SK-N-SH (cell line): ENCODE results near the gene CD2. TPM values are rescaled to one million over a fixed set of nuclear protein-coding genes. Genes with fewer than 3 reads are reported as not detected.

Experiments used
- CTCF ChIA-PET: fragments of 300-600, 350-600 bp; formaldehyde crosslinking; extraction: SDS; loops from one replicate; lab custom pipeline; 2021; lab: Yijun Ruan, JAX
- POLR2A ChIA-PET: fragments of 350-600 bp; sonication (Branson Sonifier 250); formaldehyde crosslinking; extraction: SDS; loops from one replicate; lab custom pipeline; 2020; ENCODE audit warnings: antibody characterized with exemption, inconsistent platforms; lab: Yijun Ruan, JAX
- DNase-seq: peaks from one replicate; pipeline ENCODE4 v3.0.0; 2012
- H2AFZ ChIP-seq: fragments of 200-600 bp; sonication (generic); 2 replicates; pipeline ENCODE4 v1.8.1; 2016; ENCODE audit warnings: antibody characterized with exemption, mild to moderate bottlenecking, low read depth
- H3F3A ChIP-seq: fragments of 200-600 bp; sonication (generic); replicated peaks from 2 replicates; pipeline ENCODE3; 2016; ENCODE audit warnings: antibody characterized with exemption, mild to moderate bottlenecking; ENCODE audit not compliant: insufficient read depth
- H3K27ac ChIP-seq, 2 experiments: fragments of 200-500 bp in 1 of 2; fragments of 200-600 bp in 1 of 2; sonication (Bioruptor generic) in 1 of 2; sonication (generic), shearing (Covaris generic) in 1 of 2; 2 replicates each; pipeline versions ENCODE4 v1.5.1 to v1.6.1; 2014 to 2016; ENCODE audit warnings: low read depth in 2 of 2, inconsistent platforms in 1 of 2, low read length in 1 of 2, mild to moderate bottlenecking in 1 of 2, mixed read lengths in 1 of 2
- H3K27me3 ChIP-seq: fragments of 200-600 bp; sonication (generic), shearing (Covaris generic); 2 replicates; pipeline ENCODE4 v1.6.1; 2016; ENCODE audit warnings: mixed run types; ENCODE audit not compliant: insufficient read depth
- H3K36me3 ChIP-seq, 2 experiments: fragments of 200-500 bp in 1 of 2; fragments of 200-600 bp in 1 of 2; sonication (Bioruptor generic) in 1 of 2; sonication (generic) in 1 of 2; replicated peaks in 1 of 2; 2 replicates each; pipeline versions ENCODE3 to v1.5.1; 2014 to 2016; ENCODE audit warnings: low read length in 1 of 2, mild to moderate bottlenecking in 1 of 2; ENCODE audit not compliant: insufficient read depth in 2 of 2, control insufficient read depth in 1 of 2
- H3K4me1 ChIP-seq, 2 experiments: fragments of 200-500 bp in 1 of 2; fragments of 200-600 bp in 1 of 2; sonication (Bioruptor generic) in 1 of 2; sonication (generic), shearing (Covaris generic) in 1 of 2; 2 replicates each; pipeline versions ENCODE4 v1.5.1 to v1.6.1; 2014 to 2016; ENCODE audit warnings: low read depth in 1 of 2, low read length in 1 of 2, mixed run types in 1 of 2; ENCODE audit not compliant: insufficient read depth in 2 of 2, control insufficient read depth in 1 of 2
- H3K4me2 ChIP-seq: fragments of 200-600 bp; sonication (generic), shearing (Covaris generic); 2 replicates; pipeline ENCODE4 v1.6.1; 2017; ENCODE audit warnings: mixed run types
- H3K4me3 ChIP-seq, 2 experiments: fragments of 200-500 bp in 1 of 2; fragments of 200-600 bp in 1 of 2; sonication (Bioruptor generic) in 1 of 2; sonication (generic), shearing (Covaris generic) in 1 of 2; 2 replicates each; pipeline versions ENCODE4 v1.5.1 to v1.8.1; 2014 to 2016; ENCODE audit warnings: low read depth in 2 of 2, inconsistent platforms in 1 of 2, low read length in 1 of 2, mild to moderate bottlenecking in 1 of 2, mixed read lengths in 1 of 2, moderate library complexity in 1 of 2
- H3K79me2 ChIP-seq: fragments of 200-600 bp; sonication (generic); 2 replicates; pipeline ENCODE4 v1.8.1; 2017; ENCODE audit warnings: mild to moderate bottlenecking; ENCODE audit not compliant: insufficient read depth
- H3K9ac ChIP-seq: fragments of 200-600 bp; sonication (generic); 2 replicates; pipeline ENCODE4 v1.6.1; 2017; ENCODE audit warnings: mixed run types
- H3K9me2 ChIP-seq: fragments of 200-600 bp; sonication (generic); 2 replicates; pipeline ENCODE4 v1.6.1; 2017; ENCODE audit warnings: mixed run types
- H3K9me3 ChIP-seq: fragments of 200-600 bp; sonication (generic); 2 replicates; pipeline ENCODE4 v1.6.1; 2017; ENCODE audit warnings: mixed run types, mild to moderate bottlenecking, moderate library complexity
- H4K20me1 ChIP-seq: fragments of 200-600 bp; sonication (generic); 2 replicates; pipeline ENCODE4 v1.6.1; 2017; ENCODE audit warnings: mild to moderate bottlenecking, mixed run types; ENCODE audit not compliant: insufficient read depth
- CHD2 ChIP-seq: fragments of 150-350 bp; IDR thresholded peaks from 2 replicates; pipeline ENCODE4 v1.6.1; 2018; ENCODE audit warnings: low read length; ENCODE audit not compliant: partially characterized antibody
- FOXJ3 ChIP-seq: sonication (generic); formaldehyde crosslinking; IDR thresholded peaks from 2 replicates; pipeline ENCODE4 v1.5.1; 2020; ENCODE audit warnings: mild to moderate bottlenecking, missing genetic modification reagents
- FOXM1 ChIP-seq: IDR thresholded peaks from 2 replicates; pipeline ENCODE4 v1.4.0; 2012; ENCODE audit warnings: low read depth, mild to moderate bottlenecking
- GABPA ChIP-seq: IDR thresholded peaks from 2 replicates; pipeline ENCODE4 v1.4.0; 2012; ENCODE audit warnings: low read depth, mild to moderate bottlenecking
- GATA2 ChIP-seq: sonication (generic); formaldehyde crosslinking; IDR thresholded peaks from 2 replicates; pipeline ENCODE4 v1.5.0; 2020; ENCODE audit warnings: mild to moderate bottlenecking, missing genetic modification reagents
- JUND ChIP-seq: IDR thresholded peaks from 2 replicates; pipeline ENCODE4 v1.4.0; 2012
- NFIC ChIP-seq: IDR thresholded peaks from 2 replicates; pipeline ENCODE4 v1.4.0; 2012; ENCODE audit warnings: borderline replicate concordance
- NRF1 ChIP-seq: IDR thresholded peaks from 2 replicates; pipeline ENCODE4 v1.6.1; 2012; ENCODE audit warnings: low read depth, mild to moderate bottlenecking, low read length
- POLR2AphosphoS5 ChIP-seq: IDR thresholded peaks from 2 replicates; pipeline ENCODE4 v1.6.1; 2012; ENCODE audit warnings: low read depth, low read length
- RAD21 ChIP-seq: IDR thresholded peaks from 2 replicates; pipeline ENCODE4 v1.6.1; 2012; ENCODE audit warnings: mild to moderate bottlenecking, low read length
- RCOR1 ChIP-seq: fragments of 150-350 bp; IDR thresholded peaks from 2 replicates; pipeline ENCODE4 v1.6.1; 2017; ENCODE audit warnings: antibody characterized with exemption, low read length
- RXRA ChIP-seq: IDR thresholded peaks from 2 replicates; pipeline ENCODE4 v1.4.0; 2012; ENCODE audit warnings: low read depth, mild to moderate bottlenecking, borderline replicate concordance
- SIN3A ChIP-seq: IDR thresholded peaks from 2 replicates; pipeline ENCODE4 v1.6.1; 2012; ENCODE audit warnings: low read depth, mild to moderate bottlenecking, low read length, moderate library complexity, borderline replicate concordance
- SMC3 ChIP-seq: IDR thresholded peaks from 2 replicates; pipeline ENCODE4 v1.6.1; 2012; ENCODE audit warnings: low read depth, low read length, improper control_type of control experiment
- YY1 ChIP-seq: IDR thresholded peaks from 2 replicates; pipeline ENCODE4 v1.4.0; 2012; ENCODE audit warnings: low read depth, mild to moderate bottlenecking
- WGBS: methylation state at CpG from one replicate; pipeline ENCODE4 v1.1.6; 2017; ENCODE audit warnings: low lambda C conversion rate; 5-methylcytosine and 5-hydroxymethylcytosine counted together
- polyA plus RNA-seq, 3 experiments: library from polyadenylated mRNA; depleted of rRNA; stranded (reverse); fragments of >200 nt; gene quantifications; 2 replicates each; pipeline ENCODE4 v1.2.3, GENCODE V29; 2012
- TF ChIP-seq, protein P1 (sequence below): IDR thresholded peaks from 2 replicates; pipeline ENCODE4 v1.4.0; 2012; ENCODE audit warnings: low read depth
- TF ChIP-seq, protein P2 (sequence below): IDR thresholded peaks from 2 replicates; pipeline ENCODE4 v1.6.1; 2012; ENCODE audit warnings: mild to moderate bottlenecking, low read depth, low read length, moderate library complexity
- TF ChIP-seq, protein P3 (sequence below): IDR thresholded peaks from 2 replicates; pipeline ENCODE4; 2012
- TF ChIP-seq, protein P4 (sequence below): IDR thresholded peaks from 2 replicates; pipeline ENCODE4 v1.4.0; 2012; ENCODE audit warnings: low read depth, borderline replicate concordance
- TF ChIP-seq, protein P5 (sequence below): fragments of 200-600 bp; sonication (generic); IDR thresholded peaks from 2 replicates; pipeline ENCODE4 v1.6.1; 2017; ENCODE audit warnings: antibody characterized with exemption, mild to moderate bottlenecking, moderate library complexity

CD2 gene
- polyA plus RNA-seq, 1 of the 3 experiments (the other 2 are of a cell fraction) = not detected

DNA sequence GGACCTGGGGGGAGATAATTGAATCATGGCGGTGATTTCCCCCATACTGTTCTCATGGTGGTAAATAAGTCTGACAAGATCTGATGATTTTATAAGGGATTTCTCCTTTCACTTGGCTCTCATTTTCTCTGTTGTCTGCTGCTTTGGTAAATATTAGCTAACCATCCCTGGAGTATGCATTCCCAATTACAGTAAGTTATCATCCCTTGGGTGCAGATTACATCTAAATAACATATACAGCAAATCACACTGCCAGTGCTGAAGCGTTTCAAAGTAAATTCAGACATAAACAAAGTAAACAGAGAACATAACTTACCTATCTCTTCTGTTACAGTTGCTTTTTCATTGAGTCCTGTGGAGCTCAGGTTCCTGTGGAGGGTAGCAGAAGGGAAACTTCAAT lies 48.1 kb upstream of the CD2 start:
- WGBS = 24% methylated on average over 2 of the region's 2 CpGs
- H3K4me2 ChIP-seq = no peak overlapping the region
- CTCF ChIA-PET = interaction anchor here (1.1 to 1.6 kb wide), 3 partner anchors 18 to 31 kb away, joined by 3 to 6 read pairs (median 5); no protein-coding TSS in a partner anchor

DNA sequence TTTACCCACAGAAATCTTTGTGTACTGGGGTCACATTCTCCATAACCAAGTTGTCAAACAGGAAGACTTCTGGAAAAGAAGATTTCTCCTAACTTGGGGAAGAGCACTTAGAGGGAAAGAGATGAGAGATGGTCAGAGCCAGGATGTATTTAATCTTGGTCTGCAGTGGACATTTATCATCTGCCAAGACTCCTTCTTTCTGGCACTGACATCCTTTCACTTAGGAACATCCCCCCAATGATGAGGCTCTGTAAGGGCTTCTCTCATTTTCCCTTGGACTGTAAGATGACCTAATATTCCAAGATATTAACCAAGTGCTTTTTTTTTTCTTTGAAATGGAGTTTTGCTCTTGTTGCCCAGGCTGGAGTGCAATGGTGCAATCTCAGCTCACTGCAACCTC lies 47.4 kb upstream of the CD2 start:
- ChIA-PET POLR2A (no interaction called here), CTCF (interaction anchor here (1.6 to 8.2 kb wide), 2 partner anchors 19 to 31 kb away, joined by 5 to 55 read pairs; no protein-coding TSS in a partner anchor)
- H3K4me2 ChIP-seq = no peak overlapping the region
- H3K27ac ChIP-seq = no peak overlapping the region
- no peaks in the 10 kb centered on the region for H3K36me3 ChIP-seq
- no peaks in the 10 kb centered on the region for H4K20me1 ChIP-seq
- no peak for DNase-seq
- no peak overlapping the region for H2AFZ ChIP-seq
- H3K4me3 ChIP-seq = no peak overlapping the region
- no peaks in the 10 kb centered on the region for H3K79me2 ChIP-seq
- H3K9me2 ChIP-seq = no peaks in the 10 kb centered on the region
- no peak overlapping the region for H3K9ac ChIP-seq
- no peaks in the 10 kb centered on the region for H3K9me3 ChIP-seq
- H3K4me1 ChIP-seq = peaks cover 0 to 42% of the 10 kb centered on the region in 2 experiments; a peak in 2 of 4 replicates
- no peaks in the 10 kb centered on the region; the same call in 1 of the 2 replicates for H3K27me3 ChIP-seq
- no peaks in the 10 kb centered on the region for H3F3A ChIP-seq
- TF ChIP-seq FOXJ3 (CRISPR knock-in tag) (no peak), SMC3 (no peak), POLR2AphosphoS5 (no peak), YY1 (no peak), JUND (no peak), GABPA (no peak)
- TF ChIP-seq, protein P1, sequence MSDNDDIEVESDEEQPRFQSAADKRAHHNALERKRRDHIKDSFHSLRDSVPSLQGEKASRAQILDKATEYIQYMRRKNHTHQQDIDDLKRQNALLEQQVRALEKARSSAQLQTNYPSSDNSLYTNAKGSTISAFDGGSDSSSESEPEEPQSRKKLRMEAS = no peak
- TF ChIP-seq, protein P2, sequence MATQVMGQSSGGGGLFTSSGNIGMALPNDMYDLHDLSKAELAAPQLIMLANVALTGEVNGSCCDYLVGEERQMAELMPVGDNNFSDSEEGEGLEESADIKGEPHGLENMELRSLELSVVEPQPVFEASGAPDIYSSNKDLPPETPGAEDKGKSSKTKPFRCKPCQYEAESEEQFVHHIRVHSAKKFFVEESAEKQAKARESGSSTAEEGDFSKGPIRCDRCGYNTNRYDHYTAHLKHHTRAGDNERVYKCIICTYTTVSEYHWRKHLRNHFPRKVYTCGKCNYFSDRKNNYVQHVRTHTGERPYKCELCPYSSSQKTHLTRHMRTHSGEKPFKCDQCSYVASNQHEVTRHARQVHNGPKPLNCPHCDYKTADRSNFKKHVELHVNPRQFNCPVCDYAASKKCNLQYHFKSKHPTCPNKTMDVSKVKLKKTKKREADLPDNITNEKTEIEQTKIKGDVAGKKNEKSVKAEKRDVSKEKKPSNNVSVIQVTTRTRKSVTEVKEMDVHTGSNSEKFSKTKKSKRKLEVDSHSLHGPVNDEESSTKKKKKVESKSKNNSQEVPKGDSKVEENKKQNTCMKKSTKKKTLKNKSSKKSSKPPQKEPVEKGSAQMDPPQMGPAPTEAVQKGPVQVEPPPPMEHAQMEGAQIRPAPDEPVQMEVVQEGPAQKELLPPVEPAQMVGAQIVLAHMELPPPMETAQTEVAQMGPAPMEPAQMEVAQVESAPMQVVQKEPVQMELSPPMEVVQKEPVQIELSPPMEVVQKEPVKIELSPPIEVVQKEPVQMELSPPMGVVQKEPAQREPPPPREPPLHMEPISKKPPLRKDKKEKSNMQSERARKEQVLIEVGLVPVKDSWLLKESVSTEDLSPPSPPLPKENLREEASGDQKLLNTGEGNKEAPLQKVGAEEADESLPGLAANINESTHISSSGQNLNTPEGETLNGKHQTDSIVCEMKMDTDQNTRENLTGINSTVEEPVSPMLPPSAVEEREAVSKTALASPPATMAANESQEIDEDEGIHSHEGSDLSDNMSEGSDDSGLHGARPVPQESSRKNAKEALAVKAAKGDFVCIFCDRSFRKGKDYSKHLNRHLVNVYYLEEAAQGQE = no peak

More for the DNA sequence above, 48.1 kb upstream of the CD2 start:
- H2AFZ ChIP-seq = no peak overlapping the region
- peaks cover 0 to 37% of the 10 kb centered on the region in 2 experiments; a peak in 2 of 4 replicates for H3K4me1 ChIP-seq
- H3F3A ChIP-seq = no peaks in the 10 kb centered on the region
- POLR2A ChIA-PET = no interaction called here
- H3K36me3 ChIP-seq = no peaks in the 10 kb centered on the region
- no peak for DNase-seq
- peak overlapping the region in 1 of 2 experiments; percentile 28; a peak in 1 of 4 replicates for H3K27ac ChIP-seq
- no peak overlapping the region for H3K4me3 ChIP-seq
- no peak overlapping the region for H3K9ac ChIP-seq
- H3K9me2 ChIP-seq = no peaks in the 10 kb centered on the region
- H3K79me2 ChIP-seq = no peaks in the 10 kb centered on the region
- H3K27me3 ChIP-seq = no peaks in the 10 kb centered on the region; the same call in 1 of the 2 replicates
- no peak for TF ChIP-seq SIN3A
- TF ChIP-seq NRF1 = no peak
- no peak for TF ChIP-seq SMC3
- TF ChIP-seq POLR2AphosphoS5 = no peak
- TF ChIP-seq GATA2 (CRISPR knock-in tag) = no peak
- TF ChIP-seq RXRA = no peak
- TF ChIP-seq, protein P3, sequence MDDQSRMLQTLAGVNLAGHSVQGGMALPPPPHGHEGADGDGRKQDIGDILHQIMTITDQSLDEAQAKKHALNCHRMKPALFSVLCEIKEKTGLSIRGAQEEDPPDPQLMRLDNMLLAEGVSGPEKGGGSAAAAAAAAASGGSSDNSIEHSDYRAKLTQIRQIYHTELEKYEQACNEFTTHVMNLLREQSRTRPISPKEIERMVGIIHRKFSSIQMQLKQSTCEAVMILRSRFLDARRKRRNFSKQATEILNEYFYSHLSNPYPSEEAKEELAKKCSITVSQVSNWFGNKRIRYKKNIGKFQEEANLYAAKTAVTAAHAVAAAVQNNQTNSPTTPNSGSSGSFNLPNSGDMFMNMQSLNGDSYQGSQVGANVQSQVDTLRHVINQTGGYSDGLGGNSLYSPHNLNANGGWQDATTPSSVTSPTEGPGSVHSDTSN = no peak
- no peak for TF ChIP-seq CHD2
- TF ChIP-seq, protein P4, sequence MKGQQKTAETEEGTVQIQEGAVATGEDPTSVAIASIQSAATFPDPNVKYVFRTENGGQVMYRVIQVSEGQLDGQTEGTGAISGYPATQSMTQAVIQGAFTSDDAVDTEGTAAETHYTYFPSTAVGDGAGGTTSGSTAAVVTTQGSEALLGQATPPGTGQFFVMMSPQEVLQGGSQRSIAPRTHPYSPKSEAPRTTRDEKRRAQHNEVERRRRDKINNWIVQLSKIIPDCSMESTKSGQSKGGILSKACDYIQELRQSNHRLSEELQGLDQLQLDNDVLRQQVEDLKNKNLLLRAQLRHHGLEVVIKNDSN = no peak
- no peak for TF ChIP-seq NFIC
- no peak for TF ChIP-seq RCOR1
- TF ChIP-seq, protein P5, sequence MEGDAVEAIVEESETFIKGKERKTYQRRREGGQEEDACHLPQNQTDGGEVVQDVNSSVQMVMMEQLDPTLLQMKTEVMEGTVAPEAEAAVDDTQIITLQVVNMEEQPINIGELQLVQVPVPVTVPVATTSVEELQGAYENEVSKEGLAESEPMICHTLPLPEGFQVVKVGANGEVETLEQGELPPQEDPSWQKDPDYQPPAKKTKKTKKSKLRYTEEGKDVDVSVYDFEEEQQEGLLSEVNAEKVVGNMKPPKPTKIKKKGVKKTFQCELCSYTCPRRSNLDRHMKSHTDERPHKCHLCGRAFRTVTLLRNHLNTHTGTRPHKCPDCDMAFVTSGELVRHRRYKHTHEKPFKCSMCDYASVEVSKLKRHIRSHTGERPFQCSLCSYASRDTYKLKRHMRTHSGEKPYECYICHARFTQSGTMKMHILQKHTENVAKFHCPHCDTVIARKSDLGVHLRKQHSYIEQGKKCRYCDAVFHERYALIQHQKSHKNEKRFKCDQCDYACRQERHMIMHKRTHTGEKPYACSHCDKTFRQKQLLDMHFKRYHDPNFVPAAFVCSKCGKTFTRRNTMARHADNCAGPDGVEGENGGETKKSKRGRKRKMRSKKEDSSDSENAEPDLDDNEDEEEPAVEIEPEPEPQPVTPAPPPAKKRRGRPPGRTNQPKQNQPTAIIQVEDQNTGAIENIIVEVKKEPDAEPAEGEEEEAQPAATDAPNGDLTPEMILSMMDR = no peak
- TF ChIP-seq RAD21 = no peak
- no peak for TF ChIP-seq YY1
- TF ChIP-seq, protein P1 = no peak
- no peak for TF ChIP-seq FOXM1
- TF ChIP-seq, all 33 proteins: peak for 0
- H4K20me1 ChIP-seq = no peaks in the 10 kb centered on the region
- no peaks in the 10 kb centered on the region for H3K9me3 ChIP-seq
